WERI-Rb-1 (cell line): Measurements from ENCODE around the gene POLR2L.

Experiments used
- DNase-seq: peaks from one replicate; pipeline ENCODE4 v3.0.0-alpha.2; 2020
- H3K27ac ChIP-seq: fragments of 250-450 bp; sonication (Bioruptor Pico); 2 replicates; pipeline ENCODE4 v1.5.1; 2020; ENCODE audit warnings: mild to moderate bottlenecking, moderate library complexity
- H3K27me3 ChIP-seq: fragments of 250-450 bp; sonication (Bioruptor Pico); 2 replicates; pipeline ENCODE4 v1.5.1; 2021; ENCODE audit warnings: mild to moderate bottlenecking, low read depth, moderate library complexity; ENCODE audit not compliant: insufficient read depth, severe bottlenecking
- H3K36me3 ChIP-seq: fragments of 250-450 bp; sonication (Bioruptor Pico); 2 replicates; pipeline ENCODE4 v1.5.1; 2020; ENCODE audit warnings: mild to moderate bottlenecking, moderate library complexity
- H3K4me3 ChIP-seq: 2 replicates; pipeline ENCODE4 v1.5.1; 2011; ENCODE audit warnings: low read depth, mild to moderate bottlenecking, control low read depth, low read length
- H3K9me3 ChIP-seq: fragments of 250-450 bp; sonication (Bioruptor Pico); 2 replicates; pipeline ENCODE4 v1.5.1; 2021; ENCODE audit warnings: mild to moderate bottlenecking, moderate library complexity; ENCODE audit not compliant: severe bottlenecking
- TF ChIP-seq, protein P1 (sequence below): IDR thresholded peaks from 2 replicates; pipeline ENCODE4 v1.5.1; 2011; ENCODE audit warnings: low read depth, mild to moderate bottlenecking, control low read depth, inconsistent platforms, low read length

POLR2L gene

DNA sequence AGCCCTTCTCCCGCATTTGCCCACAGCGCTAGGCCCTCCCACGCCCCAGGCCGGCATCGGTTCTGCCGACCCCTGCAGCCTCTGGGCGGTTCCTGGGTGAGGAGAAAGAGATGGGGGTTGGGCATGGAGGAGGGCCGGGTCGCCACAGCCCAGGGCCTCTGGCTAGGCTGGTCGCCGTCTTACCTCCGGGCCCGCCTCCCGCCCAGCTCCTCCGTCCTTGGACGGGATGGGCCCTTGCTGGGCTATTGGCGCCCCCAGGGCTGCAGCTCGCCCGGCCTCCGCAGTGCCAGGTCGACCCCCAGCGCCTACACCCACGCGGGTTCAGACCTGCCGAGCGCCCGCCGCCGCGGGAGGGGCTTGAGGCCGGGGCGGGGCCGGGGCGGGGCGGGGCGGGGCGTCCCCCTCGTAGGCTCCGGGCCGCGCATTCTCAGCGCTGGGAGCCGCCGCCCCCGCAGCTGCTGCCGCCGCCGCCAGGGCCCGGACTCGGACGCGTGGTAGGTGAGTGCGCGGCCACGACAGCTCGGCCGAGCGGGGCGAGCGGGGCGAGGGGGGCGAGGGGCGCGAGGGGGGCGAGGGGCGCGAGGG, 9.7 kb downstream of the POLR2L start, which contains the start of gene CD151:
Gene CD151, plus strand, starts transcription at position 424 of the 585 bp plus-strand sequence. CDS start 3,118 bp downstream, outside the sequence.
- H3K27ac ChIP-seq = peak within 1 kb of the TSS; percentile 96
- DNase-seq = peak; percentile 65
- TF ChIP-seq, protein P1, sequence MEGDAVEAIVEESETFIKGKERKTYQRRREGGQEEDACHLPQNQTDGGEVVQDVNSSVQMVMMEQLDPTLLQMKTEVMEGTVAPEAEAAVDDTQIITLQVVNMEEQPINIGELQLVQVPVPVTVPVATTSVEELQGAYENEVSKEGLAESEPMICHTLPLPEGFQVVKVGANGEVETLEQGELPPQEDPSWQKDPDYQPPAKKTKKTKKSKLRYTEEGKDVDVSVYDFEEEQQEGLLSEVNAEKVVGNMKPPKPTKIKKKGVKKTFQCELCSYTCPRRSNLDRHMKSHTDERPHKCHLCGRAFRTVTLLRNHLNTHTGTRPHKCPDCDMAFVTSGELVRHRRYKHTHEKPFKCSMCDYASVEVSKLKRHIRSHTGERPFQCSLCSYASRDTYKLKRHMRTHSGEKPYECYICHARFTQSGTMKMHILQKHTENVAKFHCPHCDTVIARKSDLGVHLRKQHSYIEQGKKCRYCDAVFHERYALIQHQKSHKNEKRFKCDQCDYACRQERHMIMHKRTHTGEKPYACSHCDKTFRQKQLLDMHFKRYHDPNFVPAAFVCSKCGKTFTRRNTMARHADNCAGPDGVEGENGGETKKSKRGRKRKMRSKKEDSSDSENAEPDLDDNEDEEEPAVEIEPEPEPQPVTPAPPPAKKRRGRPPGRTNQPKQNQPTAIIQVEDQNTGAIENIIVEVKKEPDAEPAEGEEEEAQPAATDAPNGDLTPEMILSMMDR = no peak
- peaks cover 39% of the 10 kb centered on the region for H3K36me3 ChIP-seq
- H3K27me3 ChIP-seq = no peaks in the 10 kb centered on the region
- H3K4me3 ChIP-seq = peak within 1 kb of the TSS; percentile 52
- no peaks in the 10 kb centered on the region for H3K9me3 ChIP-seq

GRCh38 chr11:831961-832528, 10.3 kb downstream of the POLR2L start:
- TF ChIP-seq, protein P1 = no peak
- H3K27ac ChIP-seq = peak overlapping the region; percentile 80
- no peaks in the 10 kb centered on the region for H3K9me3 ChIP-seq
- DNase-seq = no peak
- peak overlapping the region; percentile 52 for H3K4me3 ChIP-seq
- H3K36me3 ChIP-seq = peaks cover 33% of the 10 kb centered on the region
- H3K27me3 ChIP-seq = no peaks in the 10 kb centered on the region

DNA sequence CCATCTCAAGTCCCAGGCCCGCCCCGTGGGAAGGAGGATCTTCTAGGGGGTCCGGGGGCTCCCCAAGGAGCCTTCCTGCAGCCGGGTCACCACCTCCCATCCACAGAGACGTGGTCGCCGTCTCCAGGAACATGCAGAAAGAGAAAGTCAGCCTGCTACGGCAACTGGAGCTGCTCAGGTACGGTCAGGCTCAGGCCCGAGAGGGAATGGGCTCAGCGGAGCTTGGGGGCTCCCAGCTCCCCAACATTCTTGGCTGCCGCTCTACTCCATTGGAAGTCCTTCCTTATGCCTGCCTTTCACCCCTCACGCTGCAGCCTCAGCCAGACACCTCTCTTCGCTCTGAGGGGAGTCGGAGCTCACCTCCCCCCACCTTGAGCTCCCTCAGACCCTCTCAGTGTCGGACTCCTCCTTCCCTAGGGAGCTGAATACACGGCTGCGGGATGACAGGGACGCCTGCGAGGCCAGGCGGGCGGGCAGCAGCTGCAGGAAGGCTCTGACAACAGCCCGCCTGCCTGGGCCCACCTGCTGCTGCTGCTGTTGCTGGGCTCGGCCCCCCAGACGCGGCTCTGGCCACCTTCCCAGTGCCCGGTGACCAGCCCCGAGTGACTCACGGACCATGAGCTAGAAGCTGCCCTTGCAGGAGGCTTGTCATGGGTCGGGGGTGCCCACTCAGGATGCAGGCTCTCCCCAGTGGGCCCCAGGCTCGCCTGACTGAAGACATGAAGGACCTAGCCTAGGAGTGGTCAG, 11.0 kb downstream of the POLR2L start:
- TF ChIP-seq, protein P1 = no peak
- no peaks in the 10 kb centered on the region for H3K9me3 ChIP-seq
- H3K4me3 ChIP-seq = peak overlapping the region; percentile 51
- peaks cover 26% of the 10 kb centered on the region for H3K36me3 ChIP-seq
- peak overlapping the region; percentile 80; the same call in 1 of the 2 replicates for H3K27ac ChIP-seq
- DNase-seq = no peak
- H3K27me3 ChIP-seq = no peaks in the 10 kb centered on the region

DNA sequence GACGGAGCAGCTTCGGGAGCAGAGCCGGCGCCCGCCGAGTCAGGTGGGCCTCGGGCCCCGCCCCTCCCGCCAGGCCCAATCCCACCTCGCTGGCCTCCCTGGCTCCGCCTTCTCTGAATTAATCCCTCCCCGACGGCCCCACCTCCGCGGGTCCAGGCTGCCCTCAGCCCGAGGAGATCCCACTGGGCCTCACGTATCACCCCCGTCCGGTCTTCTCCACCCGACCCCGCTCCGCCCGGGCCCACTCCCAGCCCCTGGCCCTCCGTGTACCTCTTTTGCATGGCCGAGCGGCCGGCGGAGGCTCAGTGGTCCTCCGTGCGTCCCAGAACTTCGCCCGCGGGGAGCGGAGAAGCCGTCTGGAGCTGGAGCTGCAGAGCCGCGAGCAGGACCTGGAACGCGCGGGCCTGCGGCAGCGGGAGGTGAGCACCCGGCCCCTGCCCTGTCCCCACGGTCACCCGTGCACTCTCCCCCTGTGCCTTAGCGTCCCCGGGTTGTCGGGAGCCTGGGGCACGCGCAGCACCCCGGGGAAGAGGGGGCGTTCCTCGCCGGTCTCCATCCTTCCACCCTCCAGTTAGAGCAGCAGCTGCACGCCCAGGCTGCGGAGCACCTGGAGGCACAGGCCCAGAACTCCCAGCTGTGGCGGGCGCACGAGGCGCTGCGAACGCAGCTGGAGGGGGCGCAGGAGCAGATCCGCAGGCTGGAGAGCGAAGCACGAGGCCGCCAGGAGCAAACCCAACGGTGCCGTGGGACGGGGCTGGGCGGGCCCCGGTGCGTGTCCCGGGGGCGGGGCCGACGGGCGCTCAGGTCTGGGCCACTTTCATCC, 11.8 kb downstream of the POLR2L start:
- Histone ChIP-seq H3K27ac (peak overlapping the region; percentile 97), H3K36me3 (peaks cover 20% of the 10 kb centered on the region), H3K4me3 (peak overlapping the region; percentile 51), H3K9me3 (no peaks in the 10 kb centered on the region), H3K27me3 (no peaks in the 10 kb centered on the region)
- TF ChIP-seq, protein P1 = no peak
- DNase-seq = peak; percentile 87

- Histone ChIP-seq H3K27ac (peak overlapping the region; percentile 97), H3K27me3 (no peaks in the 10 kb centered on the region), H3K4me3 (peak overlapping the region; percentile 19), H3K9me3 (no peaks in the 10 kb centered on the region), H3K36me3 (peaks cover 19% of the 10 kb centered on the region)
- TF ChIP-seq, protein P1 = no peak
- no peak for DNase-seq
Measured at GRCh38 chr11:829847-830294, 12.5 kb downstream of the POLR2L start.
